Astrocyte (in vitro differentiated cells and primary cell): ENCODE results near the gene TK2. TPM values are rescaled to one million over a fixed set of nuclear protein-coding genes. Genes with fewer than 3 reads are reported as not detected.

ENCODE experiments used
- DNase-seq: peaks from one replicate; pipeline ENCODE4 v3.0.0-alpha.2; 2010; ENCODE audit warnings: low read depth
- FAIRE-seq: peaks from 2 replicates; lab custom pipeline; 2011; peaks lifted over from hg19 to GRCh38; lab: Jason Lieb, UNC
- H2AFZ ChIP-seq: 2 replicates; pipeline ENCODE4 v1.6.0; 2012; ENCODE audit warnings: low read depth, low read length, inconsistent platforms
- H3K27ac ChIP-seq: 2 replicates; pipeline ENCODE4 v1.5.1; 2011; ENCODE audit warnings: low read depth, low read length, inconsistent platforms
- H3K27me3 ChIP-seq: 2 replicates; pipeline ENCODE4 v1.6.0; 2011; ENCODE audit warnings: low read length, inconsistent platforms; ENCODE audit not compliant: insufficient read depth
- H3K36me3 ChIP-seq: 2 replicates; pipeline ENCODE4 v1.5.1; 2011; ENCODE audit warnings: low read length, inconsistent platforms; ENCODE audit not compliant: insufficient read depth
- H3K4me1 ChIP-seq: 2 replicates; pipeline ENCODE4 v1.5.1; 2011; ENCODE audit warnings: low read length, inconsistent platforms; ENCODE audit not compliant: insufficient read depth
- H3K4me2 ChIP-seq: 2 replicates; pipeline ENCODE4 v1.6.0; 2012; ENCODE audit warnings: low read length, inconsistent platforms
- H3K4me3 ChIP-seq: 2 replicates; pipeline ENCODE4 v1.5.1; 2011; ENCODE audit warnings: low read depth, mild to moderate bottlenecking, low read length, inconsistent platforms; ENCODE audit not compliant: insufficient read depth
- H3K79me2 ChIP-seq: 2 replicates; pipeline ENCODE4 v1.6.0; 2012; ENCODE audit warnings: mild to moderate bottlenecking, low read length, inconsistent platforms; ENCODE audit not compliant: insufficient read depth
- H3K9ac ChIP-seq: 2 replicates; pipeline ENCODE4 v1.6.0; 2012; ENCODE audit warnings: mild to moderate bottlenecking, low read length, inconsistent platforms
- H3K9me3 ChIP-seq: 2 replicates; pipeline ENCODE4 v1.5.1; 2012; ENCODE audit warnings: low read depth, mild to moderate bottlenecking, low read length, inconsistent platforms; ENCODE audit not compliant: insufficient read depth
- H4K20me1 ChIP-seq: 2 replicates; pipeline ENCODE4 v1.6.0; 2012; ENCODE audit warnings: low read length, inconsistent platforms; ENCODE audit not compliant: insufficient read depth
- H3K27ac Mint-ChIP-seq: one replicate; pipeline ENCODE4 v1.8.0; 2021; ENCODE audit warnings: mild to moderate bottlenecking, mixed read lengths; ENCODE audit not compliant: unreplicated experiment
- H3K27me3 Mint-ChIP-seq: one replicate; pipeline ENCODE4 v1.8.0; 2021; ENCODE audit warnings: low read depth, mixed read lengths; ENCODE audit not compliant: unreplicated experiment
- H3K36me3 Mint-ChIP-seq: one replicate; pipeline ENCODE4 v1.8.0; 2021; ENCODE audit warnings: low read depth, mixed read lengths; ENCODE audit not compliant: unreplicated experiment
- H3K4me1 Mint-ChIP-seq: one replicate; pipeline ENCODE4 v1.8.0; 2021; ENCODE audit warnings: low read depth, mixed read lengths; ENCODE audit not compliant: unreplicated experiment
- H3K4me3 Mint-ChIP-seq: one replicate; pipeline ENCODE4 v1.8.0; 2021; ENCODE audit warnings: mild to moderate bottlenecking, moderate library complexity, mixed read lengths; ENCODE audit not compliant: unreplicated experiment
- H3K9me3 Mint-ChIP-seq: one replicate; pipeline ENCODE4 v1.8.0; 2021; ENCODE audit warnings: mild to moderate bottlenecking, mixed read lengths; ENCODE audit not compliant: unreplicated experiment
- CTCF ChIP-seq: IDR thresholded peaks from 2 replicates; pipeline ENCODE4 v1.5.1; 2011; ENCODE audit warnings: low read depth, mild to moderate bottlenecking, inconsistent platforms, low read length, moderate library complexity; ENCODE audit not compliant: insufficient read depth
- EZH2 ChIP-seq: IDR thresholded peaks from 2 replicates; pipeline ENCODE4 v1.6.1; 2012; ENCODE audit warnings: mild to moderate bottlenecking, low read length, inconsistent platforms; ENCODE audit not compliant: insufficient read depth
- total RNA-seq: library from RNA; stranded (reverse); gene quantifications from 2 replicates; pipeline ENCODE4 v1.2.1, GENCODE V29; 2021

The TK2 gene
- total RNA-seq, 1 donor from 2014 or later = 12.4 TPM

GRCh38 chr16:66478733-66479511 is 71.0 kb downstream of the TK2 start:
- Histone ChIP-seq H3K79me2 (no peaks in the 10 kb centered on the region), H3K9me3 (no peaks in the 10 kb centered on the region), H3K27ac (no peak overlapping the region), H4K20me1 (no peaks in the 10 kb centered on the region), H3K4me2 (no peak overlapping the region), H3K4me3 (no peak overlapping the region), H3K36me3 (no peaks in the 10 kb centered on the region), H2AFZ (peak overlapping the region; percentile 61), H3K4me1 (no peaks in the 10 kb centered on the region), H3K9ac (no peak overlapping the region), H3K27me3 (peaks cover 7% of the 10 kb centered on the region)
- peak; percentile 60 for TF ChIP-seq CTCF
- TF ChIP-seq EZH2 = no peak
- peaks cover 31% of the 10 kb centered on the region for H3K27me3 Mint-ChIP-seq
- no peaks in the 10 kb centered on the region for H3K4me1 Mint-ChIP-seq
- H3K9me3 Mint-ChIP-seq = no peaks in the 10 kb centered on the region
- no peaks in the 10 kb centered on the region for H3K36me3 Mint-ChIP-seq
- FAIRE-seq (peak; percentile 20), DNase-seq (peak; percentile 15)
- H3K27ac Mint-ChIP-seq = peak overlapping the region; percentile 44
- H3K4me3 Mint-ChIP-seq = peak overlapping the region; percentile 69

GRCh38 chr16:66477028-66477515 is 72.8 kb downstream of the TK2 start:
- H3K27me3 Mint-ChIP-seq = peaks cover 31% of the 10 kb centered on the region
- H3K4me3 Mint-ChIP-seq = peak overlapping the region; percentile 27
- Histone ChIP-seq H3K27ac (no peak overlapping the region), H3K36me3 (no peaks in the 10 kb centered on the region), H3K79me2 (no peaks in the 10 kb centered on the region), H3K27me3 (peaks cover 7% of the 10 kb centered on the region), H4K20me1 (no peaks in the 10 kb centered on the region), H3K4me3 (no peak overlapping the region), H3K9ac (no peak overlapping the region), H3K4me1 (no peaks in the 10 kb centered on the region), H3K9me3 (no peaks in the 10 kb centered on the region), H2AFZ (no peak overlapping the region), H3K4me2 (no peak overlapping the region)
- H3K4me1 Mint-ChIP-seq = no peaks in the 10 kb centered on the region
- no peak overlapping the region for H3K27ac Mint-ChIP-seq
- DNase-seq = no peak
- TF ChIP-seq CTCF = no peak
- no peak for FAIRE-seq
- H3K9me3 Mint-ChIP-seq = peaks cover under 1% of the 10 kb centered on the region
- H3K36me3 Mint-ChIP-seq = no peaks in the 10 kb centered on the region
